ENCODE results near the gene KIAA1755.

DNA sequence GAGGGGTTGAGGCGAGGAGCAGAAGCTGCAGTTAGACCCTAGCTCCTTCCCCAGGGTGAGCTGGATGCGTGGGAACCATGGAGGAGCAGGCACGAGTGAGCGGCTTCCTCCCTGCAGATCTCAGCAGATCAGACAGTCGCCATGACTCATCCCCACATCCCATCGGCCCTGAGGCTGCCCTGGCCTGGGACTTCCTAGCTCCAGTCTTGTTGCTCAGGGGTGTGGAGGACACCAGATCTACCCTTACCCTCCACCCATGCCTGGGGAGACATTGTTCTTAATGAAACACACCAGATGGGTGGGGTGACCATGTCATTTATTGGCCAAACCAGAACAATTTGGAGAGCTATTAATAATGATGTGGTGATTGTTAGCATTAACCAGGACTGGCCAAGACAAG is 59.2 kb downstream of the KIAA1755 start:
- no peak for TF ChIP-seq POLR2A (IDR thresholded peaks at IDR 0.05)
- TF ChIP-seq, protein P1, sequence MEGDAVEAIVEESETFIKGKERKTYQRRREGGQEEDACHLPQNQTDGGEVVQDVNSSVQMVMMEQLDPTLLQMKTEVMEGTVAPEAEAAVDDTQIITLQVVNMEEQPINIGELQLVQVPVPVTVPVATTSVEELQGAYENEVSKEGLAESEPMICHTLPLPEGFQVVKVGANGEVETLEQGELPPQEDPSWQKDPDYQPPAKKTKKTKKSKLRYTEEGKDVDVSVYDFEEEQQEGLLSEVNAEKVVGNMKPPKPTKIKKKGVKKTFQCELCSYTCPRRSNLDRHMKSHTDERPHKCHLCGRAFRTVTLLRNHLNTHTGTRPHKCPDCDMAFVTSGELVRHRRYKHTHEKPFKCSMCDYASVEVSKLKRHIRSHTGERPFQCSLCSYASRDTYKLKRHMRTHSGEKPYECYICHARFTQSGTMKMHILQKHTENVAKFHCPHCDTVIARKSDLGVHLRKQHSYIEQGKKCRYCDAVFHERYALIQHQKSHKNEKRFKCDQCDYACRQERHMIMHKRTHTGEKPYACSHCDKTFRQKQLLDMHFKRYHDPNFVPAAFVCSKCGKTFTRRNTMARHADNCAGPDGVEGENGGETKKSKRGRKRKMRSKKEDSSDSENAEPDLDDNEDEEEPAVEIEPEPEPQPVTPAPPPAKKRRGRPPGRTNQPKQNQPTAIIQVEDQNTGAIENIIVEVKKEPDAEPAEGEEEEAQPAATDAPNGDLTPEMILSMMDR (IDR thresholded peaks at IDR 0.05 in 4 of 5, conservative IDR thresholded peaks at IDR 0.05 in 1 of 5) = no peak

Data from gastrocnemius medialis (tissue), 4 donors.